PC-9 (cell line): ENCODE measurements around the gene MMP2.

ENCODE experiments used
- EZH2 ChIP-seq: fragments of 200-600 bp; sonication (generic); IDR thresholded peaks from 2 replicates; pipeline ENCODE4 v1.8.0; 2017; ENCODE audit warnings: antibody characterized with exemption, low read depth
- TF ChIP-seq, protein P1 (sequence below): fragments of 200-600 bp; sonication (generic); conservative IDR thresholded peaks from 2 replicates; pipeline ENCODE4 v1.6.1; 2017; ENCODE audit warnings: mixed run types, antibody characterized with exemption, mild to moderate bottlenecking, moderate library complexity

GRCh38 chr16:55443434-55444346, 35.3 kb upstream of the MMP2 start:
- TF ChIP-seq, protein P1, sequence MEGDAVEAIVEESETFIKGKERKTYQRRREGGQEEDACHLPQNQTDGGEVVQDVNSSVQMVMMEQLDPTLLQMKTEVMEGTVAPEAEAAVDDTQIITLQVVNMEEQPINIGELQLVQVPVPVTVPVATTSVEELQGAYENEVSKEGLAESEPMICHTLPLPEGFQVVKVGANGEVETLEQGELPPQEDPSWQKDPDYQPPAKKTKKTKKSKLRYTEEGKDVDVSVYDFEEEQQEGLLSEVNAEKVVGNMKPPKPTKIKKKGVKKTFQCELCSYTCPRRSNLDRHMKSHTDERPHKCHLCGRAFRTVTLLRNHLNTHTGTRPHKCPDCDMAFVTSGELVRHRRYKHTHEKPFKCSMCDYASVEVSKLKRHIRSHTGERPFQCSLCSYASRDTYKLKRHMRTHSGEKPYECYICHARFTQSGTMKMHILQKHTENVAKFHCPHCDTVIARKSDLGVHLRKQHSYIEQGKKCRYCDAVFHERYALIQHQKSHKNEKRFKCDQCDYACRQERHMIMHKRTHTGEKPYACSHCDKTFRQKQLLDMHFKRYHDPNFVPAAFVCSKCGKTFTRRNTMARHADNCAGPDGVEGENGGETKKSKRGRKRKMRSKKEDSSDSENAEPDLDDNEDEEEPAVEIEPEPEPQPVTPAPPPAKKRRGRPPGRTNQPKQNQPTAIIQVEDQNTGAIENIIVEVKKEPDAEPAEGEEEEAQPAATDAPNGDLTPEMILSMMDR, result no peak
- TF ChIP-seq EZH2, result no peak
